ENCODE results near the gene THAP9.
"Not testable (repeated sequence)": the region's sequence is repeated elsewhere in the genome, so short reads cannot be mapped to it uniquely, and the experiment has no call there.

Gene THAP9

DNA sequence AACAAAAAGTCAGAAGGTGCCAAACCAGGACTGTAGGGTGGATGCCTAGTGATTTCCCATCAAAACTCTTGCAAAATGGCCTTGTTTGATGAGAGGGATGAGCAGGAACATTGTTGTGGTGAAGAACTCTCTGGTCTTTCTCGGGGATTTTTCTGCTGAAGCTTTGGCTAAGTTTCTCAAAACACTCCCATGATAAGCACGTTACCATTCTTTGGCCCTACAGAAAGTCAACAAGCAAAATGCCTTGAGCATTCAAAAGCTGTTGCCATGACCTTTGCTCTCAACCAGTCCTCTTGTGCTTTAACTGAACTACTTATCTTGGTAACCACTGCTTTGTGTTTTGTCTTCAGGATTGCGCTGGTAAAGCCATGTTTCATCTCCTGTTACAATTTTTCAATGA, 6.6 kb upstream of the THAP9 start:
- FAIRE-seq, result no peak

DNA sequence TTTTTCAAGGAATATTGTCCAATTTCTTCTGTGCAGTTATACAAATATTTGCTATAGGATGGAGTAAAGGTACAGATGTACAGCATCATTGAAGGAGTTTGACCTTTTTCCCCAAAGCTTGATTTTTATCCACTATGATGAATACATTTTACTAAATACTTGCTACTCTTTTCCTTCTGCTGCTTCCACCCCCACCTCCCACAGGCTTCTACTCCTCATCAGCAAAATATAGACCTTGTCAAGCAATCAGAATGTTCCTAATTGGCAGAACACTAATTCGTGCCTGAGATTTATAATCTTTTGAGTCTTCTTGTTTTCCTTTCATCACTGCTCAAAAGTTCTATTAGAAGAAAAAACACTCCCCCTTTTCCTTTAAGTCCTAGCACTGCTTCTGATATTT, 3.8 kb upstream of the THAP9 start:
- no peak for FAIRE-seq

DNA sequence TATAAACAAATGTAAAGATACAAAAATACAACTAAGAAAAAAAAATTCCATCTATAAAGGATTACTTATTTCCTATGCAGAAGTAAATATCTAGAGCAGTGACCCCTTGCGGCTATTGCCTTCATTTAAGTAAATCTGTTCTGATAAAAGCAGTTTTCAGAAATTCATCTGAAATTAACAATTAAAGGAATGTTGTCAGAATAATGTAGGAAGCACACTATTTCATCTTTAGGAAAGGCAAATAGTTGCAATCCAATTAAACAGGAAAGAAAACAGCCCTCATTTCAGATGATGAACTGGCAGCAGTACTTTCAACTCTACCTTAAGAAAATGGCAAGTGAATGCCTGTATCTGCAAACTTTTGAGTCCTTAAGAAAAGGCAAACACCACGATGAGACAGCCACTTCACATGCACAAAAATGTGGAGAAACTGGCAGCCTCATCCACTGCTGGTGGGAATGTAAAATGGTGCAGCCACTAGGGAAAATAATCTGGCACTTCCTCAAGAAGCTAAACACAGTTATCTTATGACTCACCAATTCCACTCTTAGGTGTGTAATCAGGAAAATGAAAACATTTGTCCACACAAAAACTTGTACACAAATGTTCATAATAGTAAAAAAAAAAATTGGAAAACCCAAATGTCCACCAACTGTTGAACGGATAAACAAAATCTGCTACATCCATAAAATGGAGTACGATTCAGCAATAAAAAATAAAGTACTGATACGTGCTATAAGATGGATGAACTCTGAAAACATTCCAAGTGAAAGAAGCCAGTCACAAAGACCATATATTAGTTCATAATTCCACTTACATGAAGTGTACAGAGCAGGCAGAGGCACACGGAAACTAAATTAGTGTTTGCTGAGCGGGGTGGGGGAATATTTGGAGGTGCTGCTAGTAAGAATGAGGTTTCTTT, 2.0 kb upstream of the THAP9 start:
- FAIRE-seq, result peak; percentile 92

DNA sequence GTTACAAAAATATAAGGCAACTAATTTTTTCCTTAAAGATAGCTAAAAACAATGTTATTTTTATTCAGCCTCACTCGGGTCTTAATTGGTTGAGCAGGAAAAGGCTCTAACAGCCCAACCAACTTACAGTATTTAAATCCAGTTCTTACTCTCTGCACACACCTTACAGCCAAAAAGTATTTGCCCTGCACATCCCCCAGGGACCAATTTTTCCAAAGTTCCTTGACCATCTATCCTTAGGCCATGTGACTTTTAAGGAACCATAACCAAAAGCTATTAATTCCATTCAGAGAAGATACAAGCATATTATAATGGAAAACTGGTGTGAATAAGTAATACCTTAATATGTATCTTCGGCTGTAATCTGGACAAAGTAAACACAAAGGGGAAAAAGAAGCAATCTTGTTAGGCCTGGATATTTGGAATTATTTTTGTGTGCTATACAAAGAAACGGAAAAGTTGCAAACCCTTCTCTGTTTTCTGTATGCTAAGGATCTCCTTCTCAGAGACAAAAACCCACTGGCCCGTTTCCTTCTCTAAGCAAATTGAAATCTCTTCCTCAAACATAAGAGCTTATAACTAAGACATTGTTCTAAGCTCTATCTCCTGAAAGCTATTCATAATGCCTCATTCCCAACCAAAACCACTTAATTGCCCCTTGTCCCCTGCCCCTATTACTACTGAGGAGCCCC, 1.0 kb upstream of the THAP9 start:
- peak; percentile 74 for FAIRE-seq

DNA sequence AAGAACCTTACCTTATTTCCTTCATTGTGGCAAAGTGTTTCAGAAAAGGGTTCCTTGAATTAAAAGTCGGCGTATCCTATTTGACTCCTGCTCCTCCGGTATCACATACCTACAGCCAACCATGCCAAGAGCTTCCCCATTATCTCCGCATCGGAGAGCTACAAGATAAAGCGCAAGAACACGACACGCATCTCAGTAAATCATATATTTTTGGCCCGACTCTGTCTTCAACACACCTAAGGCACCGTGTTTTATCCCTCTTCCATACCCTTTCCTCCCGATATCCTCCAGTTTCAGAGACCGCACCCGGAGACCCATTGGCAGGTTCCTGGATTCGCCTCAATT, 497 bp upstream of the THAP9 start:
- FAIRE-seq, result no peak

DNA sequence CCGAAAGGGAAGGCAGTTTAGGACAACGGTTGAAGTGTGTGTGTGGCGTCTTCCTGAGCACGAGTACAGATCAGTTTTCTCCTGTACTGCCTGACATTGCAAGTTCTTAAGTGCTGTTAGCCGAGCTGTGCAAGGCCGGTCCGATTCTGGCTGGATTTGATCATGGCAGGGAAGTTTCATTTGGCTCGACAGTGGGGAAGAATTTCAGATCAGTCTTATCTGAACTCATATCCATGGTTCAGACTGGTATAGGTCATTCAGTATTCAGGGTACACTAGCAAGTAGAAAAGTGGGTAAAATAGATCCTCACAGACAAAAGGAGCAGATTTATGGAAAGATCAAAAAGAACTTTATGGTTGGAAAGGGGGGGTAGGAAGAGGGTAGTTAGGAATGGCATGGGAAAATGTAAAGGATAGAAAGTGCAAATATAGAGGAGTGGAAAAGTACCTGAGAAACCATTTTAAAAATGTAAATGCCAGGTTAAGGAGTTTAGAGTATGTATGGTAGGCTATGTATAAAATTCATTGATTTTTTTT, 716 bp downstream of the THAP9 start:
- no peak for FAIRE-seq

DNA sequence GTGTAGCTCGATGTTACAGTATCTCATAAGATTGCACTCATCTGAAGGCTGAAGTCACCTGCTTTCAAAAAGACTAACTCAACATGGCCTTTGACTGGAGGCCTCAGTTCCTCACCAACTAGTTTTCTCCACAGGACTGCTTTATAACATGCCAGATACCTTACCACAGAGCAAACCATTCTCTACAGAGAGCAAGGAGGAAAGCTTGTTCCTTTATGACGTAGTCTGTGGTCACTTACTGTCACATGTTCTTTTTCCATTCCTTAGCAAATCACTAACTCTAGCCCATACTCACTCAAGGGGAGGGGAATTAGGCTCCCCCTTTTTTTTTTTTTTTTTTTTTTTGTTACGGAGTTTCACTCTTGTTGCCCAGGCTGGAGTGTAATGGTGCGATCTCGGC, 3.2 kb downstream of the THAP9 start:
- no peak for FAIRE-seq

DNA sequence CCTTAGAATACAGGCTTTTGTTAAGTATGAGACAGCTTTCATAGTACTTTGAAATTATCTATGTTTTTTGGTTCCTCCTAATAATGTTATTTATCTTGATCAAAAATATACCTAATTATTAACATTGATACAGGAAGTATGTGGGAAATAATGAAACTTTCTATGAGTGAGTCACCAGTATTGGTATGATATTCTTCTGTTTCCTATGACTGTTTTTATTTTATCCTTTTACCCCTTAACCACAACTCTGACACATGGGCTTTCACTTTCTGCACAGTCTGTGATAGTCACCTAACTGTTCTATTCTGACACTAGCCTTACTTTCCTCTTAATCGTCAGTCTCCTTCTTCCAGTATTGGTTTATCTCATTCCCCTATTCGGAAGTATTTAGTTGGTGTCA, 4.7 kb downstream of the THAP9 start:
- no peak for FAIRE-seq

DNA sequence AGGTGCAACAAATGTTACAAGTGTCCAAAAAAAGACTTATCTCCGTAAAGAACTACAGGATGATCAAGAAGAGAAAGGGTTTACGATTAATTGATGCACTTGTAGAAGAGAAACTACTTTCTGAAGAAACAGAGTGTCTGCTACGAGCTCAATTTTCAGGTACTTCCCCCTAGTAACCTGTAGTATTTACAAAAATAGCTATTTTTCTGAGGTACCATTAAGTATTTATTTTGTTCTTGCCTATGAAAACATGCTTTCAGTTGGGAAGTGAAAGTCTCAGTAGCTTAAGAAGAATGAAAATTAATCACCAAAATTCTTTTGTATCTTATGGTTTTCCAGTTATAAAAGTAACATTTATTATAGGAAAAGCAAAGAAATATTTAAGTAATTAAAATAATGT, 5.9 kb downstream of the THAP9 start:
- FAIRE-seq, result no peak

DNA sequence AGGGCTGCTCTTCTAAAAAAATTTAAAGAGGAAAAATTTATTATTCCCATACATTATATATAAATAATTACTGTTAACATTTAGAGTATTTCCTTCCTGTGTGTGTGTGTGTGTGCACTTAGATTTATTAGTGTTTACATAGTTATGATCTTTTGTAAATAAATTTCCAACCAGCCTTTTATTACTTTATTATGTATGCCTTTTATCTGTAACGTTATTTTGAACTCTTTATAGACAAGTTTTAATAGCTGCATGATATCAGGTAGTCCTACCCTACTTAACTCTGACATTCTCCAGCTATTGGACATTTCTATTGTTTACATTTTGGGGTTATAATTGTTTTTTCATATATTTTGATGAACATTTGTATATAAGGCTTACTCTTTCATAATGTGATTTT, 8.8 kb downstream of the THAP9 start:
- FAIRE-seq, result no peak

DNA sequence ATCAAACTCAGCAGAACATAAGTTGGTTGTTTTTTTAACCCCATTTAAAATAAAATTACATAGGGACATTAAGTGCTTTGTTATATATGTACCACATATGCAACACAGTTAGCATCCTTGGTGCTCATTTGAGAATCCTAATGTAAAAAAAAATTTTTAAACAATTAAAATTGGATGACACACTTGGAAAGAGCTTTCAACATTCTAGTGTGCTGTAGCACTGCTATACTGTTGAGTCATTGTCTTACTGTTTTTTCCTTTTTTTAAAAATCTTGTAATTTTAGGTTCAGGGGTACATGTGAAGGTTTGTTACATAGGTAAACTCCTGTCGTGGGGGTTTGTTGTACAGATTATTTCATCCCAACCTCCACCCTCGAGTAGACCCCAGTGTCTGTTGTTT, 12.8 kb downstream of the THAP9 start:
- peak; percentile 33 for FAIRE-seq

DNA sequence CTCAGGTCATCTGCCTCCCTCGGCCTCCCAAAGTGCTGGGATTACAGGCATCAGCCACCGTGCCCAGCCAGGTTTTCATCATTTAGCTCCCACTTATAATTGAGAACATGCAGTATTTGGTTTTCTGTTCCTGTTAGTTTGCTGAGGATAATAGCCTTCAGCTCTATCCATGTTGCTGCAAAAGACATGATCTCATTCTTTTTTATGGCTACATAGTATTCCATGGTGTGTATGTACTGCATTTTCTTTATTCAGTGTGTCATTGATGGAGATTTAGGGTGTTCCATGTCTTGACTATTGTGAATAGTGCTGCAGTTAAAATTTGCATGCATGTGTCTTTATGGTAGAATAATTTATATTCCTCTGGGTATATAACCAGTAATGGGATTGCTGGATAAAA, 13.4 kb downstream of the THAP9 start:
- FAIRE-seq, result not testable (repeated sequence)

DNA sequence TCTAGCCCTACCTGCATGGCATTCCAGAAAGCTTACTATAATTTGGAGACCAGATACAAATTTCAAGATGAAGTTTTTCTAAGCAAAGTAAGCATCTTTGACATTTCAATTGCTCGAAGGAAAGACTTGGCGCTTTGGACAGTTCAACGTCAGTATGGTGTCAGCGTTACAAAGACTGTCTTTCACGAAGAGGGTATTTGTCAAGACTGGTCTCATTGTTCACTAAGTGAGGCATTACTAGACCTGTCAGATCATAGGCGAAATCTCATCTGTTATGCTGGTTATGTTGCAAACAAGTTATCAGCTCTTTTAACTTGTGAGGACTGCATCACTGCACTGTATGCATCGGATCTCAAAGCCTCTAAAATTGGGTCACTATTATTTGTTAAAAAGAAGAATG, 17.6 kb downstream of the THAP9 start:
- no peak for FAIRE-seq

DNA sequence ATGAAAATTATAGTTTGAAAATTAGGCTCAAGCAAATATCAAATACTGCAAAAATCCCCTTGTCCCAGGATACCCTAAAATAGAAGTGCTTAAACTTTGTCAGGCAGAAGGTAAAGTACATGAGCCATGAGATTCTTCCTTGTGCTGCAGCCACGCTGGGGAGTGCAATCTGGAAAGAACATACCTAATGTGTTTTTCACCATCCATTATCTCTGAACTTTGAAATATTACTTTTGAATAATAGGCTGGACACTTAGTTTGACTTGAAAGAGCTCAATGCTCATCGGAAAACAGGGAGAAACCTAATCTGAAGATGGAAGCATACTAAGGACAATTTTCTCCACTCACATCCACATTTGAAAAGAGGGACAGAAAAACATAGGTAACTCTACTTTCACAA, 18.9 kb downstream of the THAP9 start:
- FAIRE-seq, result no peak

DNA sequence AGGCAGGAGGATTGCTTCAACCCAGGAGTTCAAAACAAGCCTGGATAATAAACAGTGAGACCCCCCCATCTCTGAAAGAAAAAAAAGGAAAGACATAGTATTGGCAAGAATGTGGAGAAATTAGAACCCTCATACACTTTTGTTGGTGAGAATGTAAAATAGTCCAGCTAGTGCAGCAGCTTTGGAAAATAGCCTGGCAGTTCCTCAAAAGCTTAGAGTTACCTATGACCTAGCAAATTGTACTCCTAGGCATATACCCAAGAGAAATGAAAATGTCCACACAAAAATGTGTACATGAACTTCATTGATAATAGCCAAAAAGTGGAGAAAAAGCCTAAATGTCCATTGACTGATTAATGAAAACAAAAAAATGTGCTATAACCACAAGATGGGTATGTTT, 21.3 kb downstream of the THAP9 start:
- no peak for FAIRE-seq

DNA sequence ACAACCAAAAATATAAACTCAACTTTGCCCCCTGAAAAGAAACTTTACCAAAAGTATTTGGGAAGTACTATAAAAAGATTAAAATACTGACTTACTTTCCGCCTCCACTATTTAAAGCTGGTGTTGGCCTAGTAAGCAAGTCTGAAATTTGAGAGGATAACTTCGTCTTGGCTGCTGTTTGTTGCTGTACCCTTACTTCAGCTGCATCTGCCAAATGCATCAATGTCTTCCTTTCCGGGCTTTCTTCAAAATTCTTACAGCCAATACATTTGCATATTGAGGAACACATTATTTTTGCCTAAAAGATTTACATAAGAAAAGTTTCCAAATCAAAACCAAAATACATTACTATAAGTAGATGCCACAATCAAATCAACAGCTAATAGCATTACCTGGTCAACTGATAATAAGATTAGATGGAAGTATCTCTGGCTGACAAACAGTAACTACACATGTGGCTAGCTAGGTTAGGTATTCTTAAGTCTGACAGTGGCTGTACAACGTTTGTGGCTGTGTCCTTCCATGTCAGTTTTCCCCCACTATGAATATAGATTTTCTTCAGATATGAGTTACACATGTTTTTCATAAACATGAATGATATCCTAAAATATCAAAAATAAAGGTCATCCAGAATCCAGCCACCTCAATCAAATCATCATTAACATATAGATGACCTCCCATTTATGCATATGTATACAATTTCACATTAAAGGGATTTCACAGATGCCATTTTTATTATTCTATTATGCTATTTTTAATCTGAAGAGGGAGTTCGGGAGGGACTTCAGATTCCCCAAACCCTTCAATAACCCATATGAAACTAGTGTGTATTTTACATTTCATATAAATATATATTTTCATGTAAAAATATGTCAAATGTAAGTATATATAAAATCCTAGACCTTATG, 30.6 kb downstream of the THAP9 start:
- FAIRE-seq, result no peak

DNA sequence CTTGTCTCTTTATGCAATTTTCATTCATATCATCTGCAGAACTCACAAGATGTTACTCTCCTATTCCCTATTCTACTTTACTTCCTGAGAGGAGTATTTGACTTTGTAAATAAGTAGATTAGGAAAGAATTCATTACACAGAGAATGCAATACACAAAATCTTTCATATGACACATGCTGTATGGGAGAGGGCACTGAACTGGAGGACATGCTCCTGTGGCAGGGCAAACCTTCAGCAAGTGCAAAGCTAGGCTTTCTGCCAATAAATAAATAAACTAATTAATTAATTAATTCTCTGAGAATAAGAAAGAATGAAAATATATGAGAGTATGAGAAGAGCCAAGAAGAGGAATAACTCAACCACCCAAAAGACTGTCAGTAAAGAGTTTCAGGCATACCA, 33.9 kb downstream of the THAP9 start:
- no peak for FAIRE-seq

DNA sequence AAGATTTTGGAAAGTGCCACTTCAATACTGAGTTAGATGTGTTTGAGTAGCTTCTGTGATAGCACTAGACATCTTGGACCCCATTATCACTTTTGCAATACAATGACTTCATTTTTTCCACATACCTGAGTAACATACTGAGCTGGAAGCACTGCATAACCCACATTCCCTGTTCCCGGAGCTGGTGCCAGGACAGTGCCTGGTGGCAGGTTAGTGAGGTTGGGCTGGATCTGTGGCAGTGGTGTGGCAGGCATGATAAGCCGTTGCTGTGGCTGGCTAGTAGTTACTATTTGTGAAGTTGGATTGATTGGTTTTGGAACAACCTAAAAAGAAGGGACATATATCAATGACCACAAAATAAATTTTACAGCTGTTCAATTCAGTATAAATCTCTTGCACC, 38.9 kb downstream of the THAP9 start:
- FAIRE-seq, result no peak

DNA sequence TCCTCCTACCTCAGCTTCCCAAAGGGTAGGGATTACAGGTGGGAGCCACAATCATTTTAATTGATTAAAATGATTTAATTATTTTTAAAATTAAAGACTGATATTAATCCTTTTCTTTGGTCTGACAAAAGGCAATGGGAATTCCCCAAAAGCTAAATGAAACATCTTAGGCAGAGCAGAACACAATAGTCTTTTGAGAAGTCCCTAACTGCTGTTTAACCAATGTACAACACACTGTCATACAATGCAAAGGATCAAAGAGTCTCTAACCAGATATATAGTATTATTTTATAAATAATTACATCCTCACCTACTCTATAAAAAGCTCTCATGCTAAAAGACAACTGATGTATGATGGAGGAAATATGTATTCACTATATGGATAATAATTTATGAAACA, 47.0 kb downstream of the THAP9 start:
- peak; percentile 31 for FAIRE-seq

DNA sequence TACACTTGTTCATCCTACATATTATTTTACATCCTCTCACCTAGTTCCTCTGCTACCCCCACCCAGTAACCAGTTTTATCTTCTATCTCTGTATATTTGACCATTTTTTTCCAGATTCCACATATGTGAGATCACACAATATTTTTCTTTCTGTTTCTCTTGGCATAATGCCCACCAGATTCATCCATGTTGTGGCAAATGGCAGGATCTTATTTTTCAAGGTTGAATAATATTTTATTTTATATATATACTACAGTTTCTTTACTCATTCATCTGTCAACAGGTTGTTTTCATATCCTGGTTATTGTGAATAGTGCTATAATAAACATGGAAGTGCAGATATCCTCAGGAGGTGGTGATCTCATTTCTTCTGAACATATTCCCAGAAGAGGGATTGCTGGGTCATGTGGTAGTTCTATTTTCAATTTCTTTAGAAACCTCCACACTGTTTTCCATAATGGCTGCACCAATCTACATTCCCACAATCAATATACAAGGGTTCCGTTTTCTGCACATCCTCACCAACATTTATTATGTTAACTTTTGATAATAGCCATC, 48.2 kb downstream of the THAP9 start:
- FAIRE-seq, result no peak

DNA sequence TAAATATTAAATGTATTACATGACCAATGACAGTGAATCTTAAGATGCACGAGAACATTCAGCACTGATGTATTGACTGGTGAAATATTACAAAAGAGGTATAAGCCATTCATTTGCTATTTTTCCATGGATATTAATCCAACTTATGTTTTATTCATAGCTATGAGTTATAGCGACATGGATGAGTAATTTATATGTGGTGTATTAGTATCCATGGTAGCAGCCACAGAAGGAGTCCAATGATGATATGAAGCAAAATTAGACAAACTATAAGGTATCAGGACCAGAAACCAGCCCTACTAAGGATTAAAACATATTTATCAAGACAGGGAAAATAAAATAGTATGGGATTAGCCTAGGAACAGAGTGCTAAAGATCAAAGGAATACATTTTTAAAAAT, 50.7 kb downstream of the THAP9 start:
- FAIRE-seq, result no peak

DNA sequence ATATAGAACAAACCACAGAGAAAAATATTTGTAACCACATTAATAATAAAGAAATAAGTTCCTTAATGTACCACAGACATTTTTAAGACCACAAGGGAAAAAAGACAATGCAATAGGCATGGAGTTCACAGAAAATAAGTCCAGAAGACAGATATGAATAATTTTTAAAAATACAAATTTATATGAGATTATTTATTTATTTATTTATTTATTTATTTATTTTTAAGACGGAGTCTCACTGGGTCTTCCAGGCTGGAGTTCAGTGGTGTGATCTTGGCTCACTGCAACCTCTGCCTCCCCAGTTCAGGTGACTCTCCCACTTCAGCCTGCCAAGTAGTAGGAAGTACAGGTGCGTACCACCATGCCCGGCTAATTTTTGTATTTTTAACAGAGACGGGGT, 53.7 kb downstream of the THAP9 start:
- FAIRE-seq, result no peak

DNA sequence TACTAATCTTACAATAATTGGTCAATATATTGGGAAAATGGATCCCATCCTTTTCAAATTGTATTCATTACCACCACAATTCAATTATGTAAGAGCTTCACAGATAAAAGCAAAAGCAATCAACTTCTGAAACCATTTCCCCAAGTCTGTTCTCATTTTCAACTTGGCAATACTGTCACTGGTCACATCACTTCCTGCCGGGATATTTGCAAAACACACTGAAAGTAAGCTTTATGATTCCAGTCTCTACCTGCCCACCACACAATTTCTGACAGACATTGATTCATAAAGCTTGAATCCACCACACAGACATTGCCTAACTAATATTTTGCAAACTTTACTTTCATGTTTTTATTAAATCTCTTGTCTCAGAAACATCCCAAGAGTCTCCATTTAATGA, 56.5 kb downstream of the THAP9 start:
- FAIRE-seq, result no peak

All from G401.6 (cell line).